NCI-H69 (cell line): ENCODE measurements around the gene DAD1.
"Not testable (repeated sequence)": the region's sequence is repeated elsewhere in the genome, so short reads cannot be mapped to it uniquely, and the experiment has no call there.

Source experiments
- DNase-seq: peaks from one replicate; lab custom pipeline; 2025; lab: John Stamatoyannopoulos, UW

DAD1 gene

GRCh38 chr14:22589096-22589839, at the start of gene DAD1:
DAD1 (minus strand) TSS chr14:22589224; CDS start chr14:22589157, 67 bp downstream.
- peak; percentile 99 for DNase-seq

GRCh38 chr14:22635980-22636379, 47.0 kb upstream of the DAD1 start:
- not testable (repeated sequence) for DNase-seq

GRCh38 chr14:22634233-22634900, 45.3 kb upstream of the DAD1 start:
- DNase-seq = no peak

GRCh38 chr14:22630486-22630885, 41.5 kb upstream of the DAD1 start:
- DNase-seq = no peak

GRCh38 chr14:22630066-22630465, 41.0 kb upstream of the DAD1 start:
- DNase-seq = no peak

- no peak for DNase-seq
Measured at GRCh38 chr14:22629361-22629760, 40.3 kb upstream of the DAD1 start.

GRCh38 chr14:22627506-22628263, 38.7 kb upstream of the DAD1 start:
- DNase-seq = peak; percentile 11

- no peak for DNase-seq
Measured at GRCh38 chr14:22626590-22626989, 37.6 kb upstream of the DAD1 start.

GRCh38 chr14:22623047-22623446, 34.0 kb upstream of the DAD1 start:
- no peak for DNase-seq

GRCh38 chr14:22622255-22622654, 33.2 kb upstream of the DAD1 start:
- no peak for DNase-seq

GRCh38 chr14:22615765-22616164, 26.7 kb upstream of the DAD1 start:
- not testable (repeated sequence) for DNase-seq

GRCh38 chr14:22614240-22614799, 25.3 kb upstream of the DAD1 start:
- no peak for DNase-seq

GRCh38 chr14:22613736-22614239, 24.8 kb upstream of the DAD1 start:
- no peak for DNase-seq

GRCh38 chr14:22613106-22613695, 24.2 kb upstream of the DAD1 start:
- no peak for DNase-seq

GRCh38 chr14:22610931-22611330, 21.9 kb upstream of the DAD1 start:
- DNase-seq = no peak

- no peak for DNase-seq
Measured at GRCh38 chr14:22607291-22607690, 18.3 kb upstream of the DAD1 start.

GRCh38 chr14:22606380-22606779, 17.4 kb upstream of the DAD1 start:
- DNase-seq = peak; percentile 89

GRCh38 chr14:22602862-22603261, 13.8 kb upstream of the DAD1 start:
- no peak for DNase-seq

GRCh38 chr14:22601996-22602395, 13.0 kb upstream of the DAD1 start:
- no peak for DNase-seq

- DNase-seq = no peak
Measured at GRCh38 chr14:22601456-22601855, 12.4 kb upstream of the DAD1 start.

GRCh38 chr14:22600027-22600426, 11.0 kb upstream of the DAD1 start:
- no peak for DNase-seq

- DNase-seq = no peak
Measured at GRCh38 chr14:22599349-22599748, 10.3 kb upstream of the DAD1 start.
